KMS-11 (cell line): Measurements from ENCODE around the gene ECE1.

Source experiments
- H2AFZ ChIP-seq: fragments of 200-600 bp; sonication (generic); 2 replicates; pipeline ENCODE4 v1.6.1; 2016; ENCODE audit warnings: antibody characterized with exemption, mixed run types, low read depth
- H3K27ac ChIP-seq: fragments of 200-600 bp; sonication (generic); 2 replicates; pipeline ENCODE4 v1.6.1; 2016; ENCODE audit warnings: mild to moderate bottlenecking, mixed run types
- H3K27me3 ChIP-seq: fragments of 200-600 bp; sonication (generic); 2 replicates; pipeline ENCODE4 v1.6.1; 2017; ENCODE audit warnings: mild to moderate bottlenecking, low read depth, mixed run types, moderate library complexity; ENCODE audit not compliant: insufficient read depth
- H3K36me3 ChIP-seq: fragments of 200-600 bp; sonication (generic); 2 replicates; pipeline ENCODE4 v1.6.1; 2017; ENCODE audit warnings: mild to moderate bottlenecking, mixed run types; ENCODE audit not compliant: insufficient read depth
- H3K4me1 ChIP-seq: fragments of 200-600 bp; sonication (generic); 2 replicates; pipeline ENCODE4 v1.6.1; 2016; ENCODE audit warnings: mild to moderate bottlenecking, low read depth, mixed run types; ENCODE audit not compliant: poor library complexity, severe bottlenecking
- H3K4me2 ChIP-seq: fragments of 200-600 bp; sonication (generic); 2 replicates; pipeline ENCODE4 v1.7.0; 2016; ENCODE audit warnings: mild to moderate bottlenecking, mixed run types
- H3K4me3 ChIP-seq: fragments of 200-600 bp; sonication (generic); IDR thresholded peaks from 2 replicates; pipeline ENCODE4 v1.6.1; 2017; ENCODE audit warnings: low read depth, low read length, mixed read lengths; ENCODE audit not compliant: insufficient read depth
- H3K79me2 ChIP-seq: fragments of 200-600 bp; sonication (generic); 2 replicates; pipeline ENCODE4 v1.6.1; 2016; ENCODE audit warnings: low read depth, mixed run types; ENCODE audit not compliant: insufficient read depth
- H3K9ac ChIP-seq: fragments of 200-600 bp; sonication (generic); 2 replicates; pipeline ENCODE4 v1.6.1; 2016; ENCODE audit warnings: mild to moderate bottlenecking, mixed run types
- H4K20me1 ChIP-seq: fragments of 200-600 bp; sonication (generic); 2 replicates; pipeline ENCODE4 v1.6.1; 2016; ENCODE audit warnings: mild to moderate bottlenecking, mixed run types; ENCODE audit not compliant: insufficient read depth
- TF ChIP-seq, protein P1 (sequence below): fragments of 200-600 bp; sonication (generic); conservative IDR thresholded peaks from 2 replicates; pipeline ENCODE4 v1.6.1; 2017; ENCODE audit warnings: low read depth, mild to moderate bottlenecking, antibody characterized with exemption, low read length, moderate library complexity, mixed read lengths

Gene ECE1

DNA sequence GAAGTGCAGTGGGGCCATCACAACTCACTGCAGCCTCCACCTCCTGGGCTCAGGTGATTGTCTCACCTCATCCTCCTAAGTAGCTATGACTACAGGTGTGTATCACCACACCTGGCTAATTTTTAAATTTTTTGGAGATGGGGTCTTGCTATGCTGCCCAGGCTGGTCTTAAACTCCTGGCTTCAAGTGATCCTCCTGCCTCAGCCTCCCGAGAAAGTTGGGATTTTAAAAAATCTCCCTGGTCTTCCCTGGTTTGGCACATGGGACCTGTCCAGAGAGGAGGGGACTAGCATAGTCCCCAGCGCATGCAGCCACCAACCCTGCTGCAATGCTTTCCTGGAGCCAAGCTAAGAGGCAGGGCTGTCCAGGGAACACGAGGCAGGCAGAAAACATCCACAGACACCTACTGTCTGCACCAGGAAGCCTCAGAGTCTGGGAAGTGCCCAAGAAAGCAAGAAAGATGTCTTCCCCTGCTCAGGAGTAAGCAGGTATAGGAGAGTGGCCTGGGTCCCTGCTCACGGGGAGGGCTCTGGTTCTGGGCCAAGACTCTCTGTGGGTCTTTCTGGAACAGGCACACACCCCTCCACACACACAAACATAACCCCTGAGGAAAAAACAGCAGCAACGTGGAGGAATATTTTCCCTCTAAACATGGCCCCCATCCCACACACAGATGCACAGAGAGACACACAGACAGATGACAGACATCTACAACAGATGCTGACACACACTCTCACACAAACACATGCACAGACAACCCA lies 30.8 kb downstream of the ECE1 start:
- Histone ChIP-seq H3K27me3 (no peaks in the 10 kb centered on the region), H3K79me2 (no peaks in the 10 kb centered on the region), H4K20me1 (no peaks in the 10 kb centered on the region), H3K4me1 (no peaks in the 10 kb centered on the region), H3K27ac (no peak overlapping the region), H3K4me2 (no peak overlapping the region), H3K9ac (no peak overlapping the region), H2AFZ (no peak overlapping the region), H3K4me3 (no peak overlapping the region), H3K36me3 (no peaks in the 10 kb centered on the region)
- TF ChIP-seq, protein P1, sequence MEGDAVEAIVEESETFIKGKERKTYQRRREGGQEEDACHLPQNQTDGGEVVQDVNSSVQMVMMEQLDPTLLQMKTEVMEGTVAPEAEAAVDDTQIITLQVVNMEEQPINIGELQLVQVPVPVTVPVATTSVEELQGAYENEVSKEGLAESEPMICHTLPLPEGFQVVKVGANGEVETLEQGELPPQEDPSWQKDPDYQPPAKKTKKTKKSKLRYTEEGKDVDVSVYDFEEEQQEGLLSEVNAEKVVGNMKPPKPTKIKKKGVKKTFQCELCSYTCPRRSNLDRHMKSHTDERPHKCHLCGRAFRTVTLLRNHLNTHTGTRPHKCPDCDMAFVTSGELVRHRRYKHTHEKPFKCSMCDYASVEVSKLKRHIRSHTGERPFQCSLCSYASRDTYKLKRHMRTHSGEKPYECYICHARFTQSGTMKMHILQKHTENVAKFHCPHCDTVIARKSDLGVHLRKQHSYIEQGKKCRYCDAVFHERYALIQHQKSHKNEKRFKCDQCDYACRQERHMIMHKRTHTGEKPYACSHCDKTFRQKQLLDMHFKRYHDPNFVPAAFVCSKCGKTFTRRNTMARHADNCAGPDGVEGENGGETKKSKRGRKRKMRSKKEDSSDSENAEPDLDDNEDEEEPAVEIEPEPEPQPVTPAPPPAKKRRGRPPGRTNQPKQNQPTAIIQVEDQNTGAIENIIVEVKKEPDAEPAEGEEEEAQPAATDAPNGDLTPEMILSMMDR = no peak

DNA sequence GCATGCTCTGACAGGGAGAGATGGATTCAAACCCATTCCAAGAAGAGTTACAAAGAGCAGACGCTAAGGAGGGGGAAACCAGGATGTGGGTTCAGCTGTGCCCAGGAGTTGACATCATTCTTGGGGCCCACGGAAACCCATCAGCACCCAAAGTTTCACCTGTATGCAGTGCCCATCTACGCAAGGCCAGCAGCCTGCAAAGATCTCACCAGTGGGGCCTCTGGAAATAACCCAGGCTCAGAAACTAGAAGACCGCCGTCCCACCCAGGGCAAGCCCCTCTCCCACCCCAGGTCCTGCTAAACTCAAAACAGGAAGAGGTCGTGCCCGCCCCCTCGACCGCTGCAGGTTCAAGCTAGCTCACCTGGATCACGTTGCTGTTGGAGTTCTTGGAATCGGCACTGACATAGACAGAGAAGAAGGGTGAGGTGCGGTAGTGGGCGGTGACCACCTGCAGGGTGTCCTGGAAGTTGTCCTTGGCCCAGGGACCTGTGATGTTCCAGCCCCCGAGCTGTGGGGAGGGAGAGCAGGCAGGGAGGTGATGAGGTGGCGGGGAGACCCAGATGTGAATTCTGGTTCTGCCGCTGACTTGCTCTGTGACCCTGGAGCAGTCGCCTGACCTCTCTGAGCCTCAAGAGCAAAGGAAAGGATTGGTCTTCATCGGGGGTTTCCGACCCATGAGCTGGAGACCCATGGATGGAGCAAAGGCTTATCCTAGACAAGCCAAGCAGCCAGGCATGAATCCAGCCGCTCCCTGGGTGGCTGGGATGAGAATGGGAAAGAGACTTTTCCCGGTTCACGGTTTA lies 31.7 kb downstream of the ECE1 start:
- Histone ChIP-seq H3K79me2 (no peaks in the 10 kb centered on the region), H3K36me3 (no peaks in the 10 kb centered on the region)

DNA sequence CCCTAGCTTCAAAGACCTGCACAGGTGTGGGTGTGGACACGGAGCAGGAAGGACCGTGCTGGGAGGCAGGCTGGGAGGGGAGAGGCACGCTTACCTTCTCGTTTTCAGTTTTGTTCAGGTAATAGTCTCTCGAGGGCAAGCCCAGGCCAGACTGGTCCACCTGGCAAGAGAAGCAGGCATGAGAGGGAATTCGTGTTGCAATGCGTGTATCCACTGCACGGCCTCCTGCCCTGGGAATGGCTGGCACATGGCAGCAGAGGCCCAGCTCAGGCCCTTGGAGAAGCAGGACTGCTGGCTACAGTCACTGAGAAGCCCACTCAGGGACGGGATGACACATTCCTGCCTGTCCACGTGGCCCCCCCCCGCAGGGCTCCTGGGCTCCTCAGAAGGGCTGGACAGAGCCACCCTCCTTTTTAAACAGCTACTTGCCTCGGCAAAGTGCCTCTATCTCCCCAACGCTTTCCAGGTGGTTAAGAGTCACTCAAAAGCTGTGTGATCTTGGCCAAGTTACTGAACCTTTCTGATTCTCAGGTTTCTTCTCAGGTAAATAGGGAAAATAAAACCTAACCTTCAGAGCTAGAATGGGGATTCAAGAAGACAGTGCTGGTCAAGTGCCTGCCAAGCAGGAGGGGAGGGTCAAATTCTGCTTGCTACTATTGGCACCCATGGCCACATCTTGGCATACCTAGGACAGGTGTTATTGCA lies 32.7 kb downstream of the ECE1 start:
- Histone ChIP-seq H3K9ac (no peak overlapping the region), H3K79me2 (no peaks in the 10 kb centered on the region), H2AFZ (no peak overlapping the region), H4K20me1 (no peaks in the 10 kb centered on the region), H3K27ac (no peak overlapping the region), H3K4me2 (no peak overlapping the region), H3K27me3 (no peaks in the 10 kb centered on the region), H3K4me3 (no peak overlapping the region), H3K36me3 (no peaks in the 10 kb centered on the region), H3K4me1 (no peaks in the 10 kb centered on the region)
- TF ChIP-seq, protein P1 = no peak

More for the DNA sequence above, 31.7 kb downstream of the ECE1 start:
- TF ChIP-seq, protein P1 = no peak
- H2AFZ ChIP-seq = no peak overlapping the region
- no peaks in the 10 kb centered on the region for H3K4me1 ChIP-seq
- H3K27me3 ChIP-seq = no peaks in the 10 kb centered on the region
- no peak overlapping the region for H3K9ac ChIP-seq
- no peaks in the 10 kb centered on the region for H4K20me1 ChIP-seq
- H3K27ac ChIP-seq = no peak overlapping the region
- no peak overlapping the region for H3K4me2 ChIP-seq
- no peak overlapping the region for H3K4me3 ChIP-seq

DNA sequence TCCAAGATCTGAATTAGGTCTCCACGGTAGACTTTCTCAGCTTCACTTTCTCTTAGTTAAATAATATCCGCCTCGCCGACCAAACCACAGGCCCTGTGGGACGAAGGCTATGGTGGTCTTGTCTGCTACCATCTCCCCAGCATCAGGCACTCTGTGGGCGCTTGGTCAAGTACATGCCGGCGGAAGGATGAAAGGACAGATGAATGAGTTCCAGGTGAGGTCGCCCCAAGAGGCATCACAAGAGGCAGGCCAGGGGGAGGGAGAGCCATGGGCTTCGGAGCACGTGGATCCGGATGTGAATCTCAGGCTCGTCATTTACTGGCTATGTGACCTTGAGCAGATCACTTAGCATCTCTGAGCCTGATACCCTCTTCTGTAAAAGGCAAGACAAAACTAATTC lies 33.5 kb downstream of the ECE1 start:
- H3K9ac ChIP-seq = no peak overlapping the region
- H3K79me2 ChIP-seq = no peaks in the 10 kb centered on the region
- no peak overlapping the region for H3K4me3 ChIP-seq
- H3K27ac ChIP-seq = no peak overlapping the region
- no peak overlapping the region for H2AFZ ChIP-seq
- H3K4me1 ChIP-seq = no peaks in the 10 kb centered on the region
- no peak overlapping the region for H3K4me2 ChIP-seq
- no peaks in the 10 kb centered on the region for H4K20me1 ChIP-seq
- TF ChIP-seq, protein P1 = no peak
- no peaks in the 10 kb centered on the region for H3K27me3 ChIP-seq
- no peaks in the 10 kb centered on the region for H3K36me3 ChIP-seq
